Sigmoid colon (tissue), 7 donors: ENCODE data around the gene RNF167. TPM values are rescaled to one million over a fixed set of nuclear protein-coding genes. Genes with fewer than 3 reads are reported as not detected.

Source experiments
- DNase-seq: peaks from one replicate; pipeline ENCODE4 v3.0.0-alpha.2; 2019
- H3K27ac ChIP-seq, 4 donors: fragments of 200-600 bp; sonication (generic); one replicate each; pipeline ENCODE4 v1.5.1; 2016 to 2019; ENCODE audit warnings: mild to moderate bottlenecking in 1 of 4
- H3K27me3 ChIP-seq, 3 donors: fragments of 200-600 bp; sonication (generic); one replicate each; pipeline ENCODE4 v1.5.1; 2019; ENCODE audit warnings: mild to moderate bottlenecking in 1 of 3
- H3K36me3 ChIP-seq, 4 donors: fragments of 200-600 bp; sonication (generic); one replicate each; pipeline ENCODE4 v1.5.1; 2016 to 2019
- H3K4me1 ChIP-seq, 4 donors: fragments of 200-600 bp; sonication (generic); one replicate each; pipeline ENCODE4 v1.5.1; 2017 to 2019
- H3K4me3 ChIP-seq, 4 donors: fragments of 200-600 bp; sonication (generic); one replicate each; pipeline ENCODE4 v1.5.1; 2017 to 2019; ENCODE audit warnings: mild to moderate bottlenecking in 2 of 4, moderate library complexity in 1 of 4
- H3K9me3 ChIP-seq, 4 donors: fragments of 200-600 bp in 3 of 4; sonication (generic) in 3 of 4; one replicate each; pipeline versions ENCODE4 v1.5.1 to v1.6.1; 2013 to 2019
- CTCF ChIP-seq, 4 experiments: fragments of 450-650 bp in 3 of 4; fragments of 200-600 bp in 1 of 4; IDR thresholded peaks; one replicate each; pipeline ENCODE4 v1.5.1; 2016 to 2019; ENCODE audit warnings: antibody characterized with exemption in 4 of 4, mild to moderate bottlenecking in 3 of 4, moderate library complexity in 2 of 4
- EP300 ChIP-seq, 4 donors: sonication (generic); formaldehyde crosslinking; IDR thresholded peaks; one replicate each; pipeline ENCODE4 v1.6.1; 2017; ENCODE audit warnings: antibody characterized with exemption in 4 of 4
- POLR2A ChIP-seq, 2 donors: fragments of 450-650 bp; IDR thresholded peaks; one replicate each; pipeline ENCODE4 v1.6.1; 2016; ENCODE audit warnings: antibody characterized with exemption in 2 of 2, mild to moderate bottlenecking in 2 of 2, moderate library complexity in 2 of 2
- POLR2AphosphoS5 ChIP-seq, 4 donors: sonication (generic); formaldehyde crosslinking; IDR thresholded peaks; one replicate each; pipeline ENCODE4 v1.6.1; 2017; ENCODE audit warnings: antibody characterized with exemption in 4 of 4
- WGBS, 2 donors: extraction: QIAGEN DNeasy Blood & Tissue Kit; methylation state at CpG; one replicate each; pipeline ENCODE4 v1.1.7; 2013; 5-methylcytosine and 5-hydroxymethylcytosine counted together
- intact Hi-C: fragments of 100-400 bp; cut with DNase I; formaldehyde crosslinking; loops from one replicate; pipeline ENCODE4 v1.15.1; 2023
- polyA plus RNA-seq, 3 donors: library from polyadenylated mRNA; stranded (reverse); fragments of 200-250 nt; gene quantifications; one replicate each; pipeline ENCODE4 v1.2.3, GENCODE V29; 2013
- total RNA-seq, 4 donors: library from RNA; depleted of rRNA; stranded (reverse); fragments of >200 nt; gene quantifications; one replicate each; pipeline ENCODE4 v1.1.0, GENCODE V29; 2016
- donor health status: healthy with polysubstance abuse.
- donor health status: Bipolar disorder and iron deficiency.
- donor health status: healthy.

The RNF167 gene
- total and polyA plus RNA-seq, 7 donors: 45.0 to 120 (median 61.1) TPM

GRCh38 chr17:4980644-4981216 is 40.7 kb downstream of the RNF167 start:
- Histone ChIP-seq H3K4me1 (peaks cover 0 to 10% (median 5%) of the 10 kb centered on the region in 4 donors), H3K9me3 (no peaks in the 10 kb centered on the region), H3K27ac (no peak overlapping the region), H3K4me3 (no peak overlapping the region), H3K36me3 (peaks cover 27 to 82% (median 38%) of the 10 kb centered on the region in 4 donors), H3K27me3 (no peaks in the 10 kb centered on the region)
- 37 to 39% methylated on average over 6 of the region's 6 CpGs for WGBS, 2 donors
- intact Hi-C loops: loop anchor here (5.0 kb wide), 1 partner anchor 82 kb away; no protein-coding TSS in a partner anchor
- TF ChIP-seq POLR2AphosphoS5 (IDR thresholded peaks at IDR 0.05): no peak
- peak; percentile 61 to 88 (median 80) for TF ChIP-seq CTCF (IDR thresholded peaks at IDR 0.05)
- DNase-seq: no peak

- H3K9me3 ChIP-seq: no peaks in the 10 kb centered on the region
- TF ChIP-seq EP300 (IDR thresholded peaks at IDR 0.05) (no peak), CTCF (IDR thresholded peaks at IDR 0.05) (no peak), POLR2A (IDR thresholded peaks at IDR 0.05) (no peak), POLR2AphosphoS5 (IDR thresholded peaks at IDR 0.05) (no peak)
- intact Hi-C loops: loop anchor here (5.0 kb wide), 1 partner anchor 80 kb away; no protein-coding TSS in a partner anchor
- H3K27ac ChIP-seq: no peak overlapping the region
- H3K4me1 ChIP-seq: peaks cover 0 to 23% (median 17%) of the 10 kb centered on the region in 4 donors
- no peak overlapping the region for H3K4me3 ChIP-seq
- DNase-seq: no peak
- no peaks in the 10 kb centered on the region for H3K27me3 ChIP-seq
- H3K36me3 ChIP-seq: peaks cover 18 to 66% (median 30%) of the 10 kb centered on the region in 4 donors
- WGBS, 2 donors: 70 to 84% methylated on average over 5 of the region's 5 CpGs
Observed at GRCh38 chr17:4982305-4982704, 42.2 kb downstream of the RNF167 start.

- H3K36me3 ChIP-seq: peaks cover 8 to 29% (median 9%) of the 10 kb centered on the region in 4 donors
- H3K9me3 ChIP-seq: no peaks in the 10 kb centered on the region
- TF ChIP-seq POLR2A (IDR thresholded peaks at IDR 0.05): no peak
- no peak for TF ChIP-seq EP300 (IDR thresholded peaks at IDR 0.05)
- TF ChIP-seq POLR2AphosphoS5 (IDR thresholded peaks at IDR 0.05): no peak
- no peak for TF ChIP-seq CTCF (IDR thresholded peaks at IDR 0.05)
- DNase-seq: peak; percentile 64
- intact Hi-C loops: loop anchor here (2.0 to 5.0 kb wide), 3 partner anchors 18 to 199 kb away; partner anchors contain the start of genes GLTPD2 and VMO1
- peaks cover 0 to 31% (median 25%) of the 10 kb centered on the region in 4 donors for H3K4me1 ChIP-seq
- no peaks in the 10 kb centered on the region for H3K27me3 ChIP-seq
- WGBS, 2 donors: 16 to 49% methylated on average over 5 of the region's 5 CpGs
- peak overlapping the region; percentile 68 to 97 (median 80) for H3K4me3 ChIP-seq
- peak overlapping the region; percentile 93 to 97 (median 95) for H3K27ac ChIP-seq
Observed at GRCh38 chr17:4986403-4986802, 46.3 kb downstream of the RNF167 start.

GRCh38 chr17:4986951-4987766 is 47.1 kb downstream of the RNF167 start, which contains the start of gene CAMTA2:
Gene CAMTA2 (minus strand): TSS chr17:4987675. CDS start chr17:4986222, 1,453 bp downstream.
- H3K9me3 ChIP-seq: no peaks in the 10 kb centered on the region
- H3K27ac ChIP-seq: peak within 1 kb of the TSS; percentile 93 to 97 (median 95)
- intact Hi-C loops: loop anchor here (1.0 to 5.0 kb wide), 4 partner anchors 18 to 200 kb away; partner anchors contain the start of genes GLTPD2 and VMO1
- TF ChIP-seq EP300 (IDR thresholded peaks at IDR 0.05) (no peak), POLR2AphosphoS5 (IDR thresholded peaks at IDR 0.05) (peak; percentile 74 to 91 (median 85)), POLR2A (IDR thresholded peaks at IDR 0.05) (peak; percentile 46 to 64), CTCF (IDR thresholded peaks at IDR 0.05) (peak; percentile 75 to 83 (median 78))
- H3K4me1 ChIP-seq: peaks cover 0 to 31% (median 25%) of the 10 kb centered on the region in 4 donors
- 0 to 1% methylated on average over 78 of the region's 78 CpGs for WGBS, 2 donors
- DNase-seq: peak; percentile 95
- H3K27me3 ChIP-seq: no peaks in the 10 kb centered on the region
- peak within 1 kb of the TSS; percentile 68 to 97 (median 80) for H3K4me3 ChIP-seq
- peaks cover 7 to 22% (median 8%) of the 10 kb centered on the region in 4 donors for H3K36me3 ChIP-seq
